HG03066 (cell line): ENCODE results near the gene ANAPC13.

Source experiments
- ATAC-seq: cut with Tn5 transposase; IDR thresholded peaks from one replicate; pipeline ENCODE4 v1.9.1; 2021; ENCODE audit warnings: low read depth; ENCODE audit not compliant: unreplicated experiment

ANAPC13 gene

GRCh38 chr3:134457376-134458074 is 28.3 kb downstream of the ANAPC13 start:
- no peak for ATAC-seq

GRCh38 chr3:134453631-134454030 is 32.2 kb downstream of the ANAPC13 start:
- no peak for ATAC-seq

- no peak for ATAC-seq
Measured at GRCh38 chr3:134449951-134450350, 35.8 kb downstream of the ANAPC13 start.

- ATAC-seq, result no peak
Measured at GRCh38 chr3:134449277-134449676, 36.5 kb downstream of the ANAPC13 start.

- no peak for ATAC-seq
Measured at GRCh38 chr3:134448664-134449063, 37.1 kb downstream of the ANAPC13 start.

GRCh38 chr3:134447351-134447750 is 38.4 kb downstream of the ANAPC13 start:
- no peak for ATAC-seq

GRCh38 chr3:134446800-134447199 is 39.0 kb downstream of the ANAPC13 start:
- no peak for ATAC-seq

- ATAC-seq, result no peak
Measured at GRCh38 chr3:134445636-134446035, 40.1 kb downstream of the ANAPC13 start.

GRCh38 chr3:134445095-134445494 is 40.7 kb downstream of the ANAPC13 start:
- no peak for ATAC-seq

- no peak for ATAC-seq
Measured at GRCh38 chr3:134441821-134442220, 44.0 kb downstream of the ANAPC13 start.

- no peak for ATAC-seq
Measured at GRCh38 chr3:134441321-134441720, 44.5 kb downstream of the ANAPC13 start.

- ATAC-seq, result no peak
Measured at GRCh38 chr3:134437211-134437752, 48.5 kb downstream of the ANAPC13 start.

GRCh38 chr3:134432236-134432635 is 53.5 kb downstream of the ANAPC13 start:
- no peak for ATAC-seq

- no peak for ATAC-seq
Measured at GRCh38 chr3:134430950-134431445, 54.8 kb downstream of the ANAPC13 start.

- no peak for ATAC-seq
Measured at GRCh38 chr3:134430174-134430573, 55.6 kb downstream of the ANAPC13 start.

GRCh38 chr3:134428401-134428800 is 57.4 kb downstream of the ANAPC13 start:
- ATAC-seq, result no peak
